ENCODE data around the gene ADGRG6. TPM values are rescaled to one million over a fixed set of nuclear protein-coding genes. Genes with fewer than 3 reads are reported as not detected.

ADGRG6 gene
- total RNA-seq, 1 donor from 2014 or later, result 39.1 TPM

DNA sequence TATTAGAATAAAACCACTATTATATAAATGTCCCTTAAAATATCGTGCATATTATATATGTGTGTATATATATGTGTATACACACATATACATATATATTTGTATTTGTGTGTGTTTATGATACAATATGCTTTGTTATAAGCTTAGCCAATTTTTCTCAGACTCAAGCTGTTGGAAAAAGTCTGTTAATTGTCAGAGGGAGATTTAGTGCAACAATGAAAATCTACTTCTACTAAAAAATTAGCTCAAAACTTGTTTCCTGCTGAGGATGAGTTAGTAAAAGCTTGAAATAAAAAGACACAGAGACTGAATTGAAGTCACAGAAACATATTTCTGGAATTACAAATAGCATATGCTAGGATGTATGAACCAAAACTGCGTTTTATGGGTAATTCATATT is 79.4 kb downstream of the ADGRG6 start:
- DNase-seq (ENCODE audit: low read depth), result no peak
- no peaks in the 10 kb centered on the region for H3K36me3 ChIP-seq (ENCODE audit: control insufficient read depth, insufficient read depth, low read length)
- TF ChIP-seq CTCF (IDR thresholded peaks at IDR 0.05; ENCODE audit: insufficient read depth, low read length, poor library complexity, severe bottlenecking), result no peak
- no peak overlapping the region for H3K4me3 ChIP-seq (ENCODE audit: low read depth, low read length)
- H3K27me3 ChIP-seq (ENCODE audit: control insufficient read depth, insufficient read depth, low read length), result no peaks in the 10 kb centered on the region

GRCh38 chr6:142381845-142382378 is 80.1 kb downstream of the ADGRG6 start:
- no peaks in the 10 kb centered on the region for H3K36me3 ChIP-seq (ENCODE audit: control insufficient read depth, insufficient read depth, low read length)
- no peak overlapping the region for H3K4me3 ChIP-seq (ENCODE audit: low read depth, low read length)
- no peak for TF ChIP-seq CTCF (IDR thresholded peaks at IDR 0.05; ENCODE audit: insufficient read depth, low read length, poor library complexity, severe bottlenecking)
- DNase-seq (ENCODE audit: low read depth), result no peak
- no peaks in the 10 kb centered on the region for H3K27me3 ChIP-seq (ENCODE audit: control insufficient read depth, insufficient read depth, low read length)

DNA sequence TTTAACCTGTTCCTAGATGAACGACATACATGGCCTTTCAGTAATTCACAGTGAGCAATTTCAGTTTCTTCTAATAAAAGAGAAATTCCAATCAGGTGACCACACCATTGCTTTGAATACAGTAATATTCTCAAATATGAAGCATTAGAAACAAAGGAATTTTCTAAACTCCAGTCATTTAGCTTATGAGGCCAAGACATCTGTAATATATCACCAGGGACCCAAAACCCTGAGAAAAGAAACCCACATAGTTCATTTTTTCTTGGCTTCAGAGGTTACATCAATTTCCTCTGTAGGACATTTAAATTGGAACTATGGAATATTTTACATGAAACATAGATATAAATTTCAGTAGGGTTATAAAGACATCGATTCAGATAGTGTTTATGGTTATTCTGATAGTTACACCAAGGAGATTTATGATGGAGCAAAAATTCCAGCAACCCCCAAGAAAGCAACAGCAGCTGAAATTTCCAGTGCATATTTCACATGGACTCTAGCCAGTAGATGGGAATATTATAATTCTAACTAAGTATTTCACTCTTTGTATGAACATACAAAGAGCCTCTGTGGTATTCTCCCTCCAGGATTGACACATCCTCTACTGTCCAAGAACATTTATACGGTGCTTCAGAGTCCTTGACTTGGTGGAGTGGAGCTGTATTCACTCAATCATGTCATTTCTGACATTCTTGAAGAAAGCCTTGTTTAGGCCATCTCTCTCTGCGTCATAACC is 82.9 kb downstream of the ADGRG6 start:
- no peak for TF ChIP-seq CTCF (IDR thresholded peaks at IDR 0.05; ENCODE audit: insufficient read depth, low read length, poor library complexity, severe bottlenecking)
- Histone ChIP-seq H3K27me3 (ENCODE audit: control insufficient read depth, insufficient read depth, low read length) (no peaks in the 10 kb centered on the region), H3K4me3 (ENCODE audit: low read depth, low read length) (no peak overlapping the region), H3K36me3 (ENCODE audit: control insufficient read depth, insufficient read depth, low read length) (no peaks in the 10 kb centered on the region)
- no peak for DNase-seq (ENCODE audit: low read depth)

GRCh38 chr6:142385352-142385751 is 83.5 kb downstream of the ADGRG6 start:
- H3K36me3 ChIP-seq (ENCODE audit: control insufficient read depth, insufficient read depth, low read length), result no peaks in the 10 kb centered on the region
- no peak overlapping the region for H3K4me3 ChIP-seq (ENCODE audit: low read depth, low read length)
- no peak for DNase-seq (ENCODE audit: low read depth)
- H3K27me3 ChIP-seq (ENCODE audit: control insufficient read depth, insufficient read depth, low read length), result no peaks in the 10 kb centered on the region
- TF ChIP-seq CTCF (IDR thresholded peaks at IDR 0.05; ENCODE audit: insufficient read depth, low read length, poor library complexity, severe bottlenecking), result no peak

DNA sequence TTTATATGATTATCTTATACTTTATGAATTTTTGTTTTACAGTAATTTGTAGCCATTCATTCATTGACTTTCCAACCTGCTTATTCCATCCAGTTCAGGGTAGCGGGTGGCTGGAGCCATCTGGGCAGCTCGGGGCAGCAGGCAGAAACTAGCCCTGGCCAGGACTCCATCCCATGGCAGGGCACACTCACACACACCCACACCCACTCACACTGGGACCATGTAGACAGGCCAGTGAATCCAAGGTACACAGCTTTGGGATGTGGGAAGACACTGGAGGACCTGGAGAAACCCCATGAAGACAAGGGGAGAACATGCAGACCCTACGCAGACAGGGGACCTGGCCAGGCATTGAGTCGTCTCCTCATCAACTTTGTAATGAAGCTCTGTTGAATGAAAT is 84.8 kb downstream of the ADGRG6 start:
- TF ChIP-seq CTCF (IDR thresholded peaks at IDR 0.05; ENCODE audit: insufficient read depth, low read length, poor library complexity, severe bottlenecking), result no peak
- H3K4me3 ChIP-seq (ENCODE audit: low read depth, low read length), result no peak overlapping the region
- no peak for DNase-seq (ENCODE audit: low read depth)
- no peaks in the 10 kb centered on the region for H3K36me3 ChIP-seq (ENCODE audit: control insufficient read depth, insufficient read depth, low read length)
- no peaks in the 10 kb centered on the region for H3K27me3 ChIP-seq (ENCODE audit: control insufficient read depth, insufficient read depth, low read length)
